Stomach (tissue), 4 donors: ENCODE measurements around the gene EIF4EBP2.

Source experiments
- CTCF ChIP-seq, 7 experiments: fragments of 450-650 bp in 4 of 7; fragments of 200-600 bp in 3 of 7; sonication (generic) in 3 of 7; IDR thresholded peaks; one replicate each; pipeline ENCODE4 v1.5.1; 2016 to 2019; ENCODE audit warnings: antibody characterized with exemption in 7 of 7, control low read depth in 2 of 7, mild to moderate bottlenecking in 1 of 7
- POLR2A ChIP-seq, 4 donors: fragments of 450-650 bp; IDR thresholded peaks; one replicate each; pipeline ENCODE4 v1.6.1; 2016; ENCODE audit warnings: antibody characterized with exemption in 4 of 4, control low read depth in 2 of 4, mild to moderate bottlenecking in 1 of 4, moderate library complexity in 1 of 4

- TF ChIP-seq CTCF (IDR thresholded peaks at IDR 0.05): no peak
- no peak for TF ChIP-seq POLR2A (IDR thresholded peaks at IDR 0.05)
Measured at GRCh38 chr10:70435241-70436085, 31.5 kb downstream of the EIF4EBP2 start.
